Stomach (tissue), 9 donors: ENCODE data around the gene MRC1. TPM values are rescaled to one million over a fixed set of nuclear protein-coding genes. Genes with fewer than 3 reads are reported as not detected.
A peak's percentile ranks its signal among the peaks of the same experiment; 100 is the strongest.

Source experiments
- DNase-seq, 2 donors: peaks; one replicate each; pipeline versions ENCODE4 v3.0.0 to v3.0.0-alpha.2; 2013 to 2019
- H3K27ac ChIP-seq, 5 donors: fragments of 200-600 bp in 4 of 5; sonication (generic) in 4 of 5; one replicate each; pipeline ENCODE4 v1.5.1; 2013 to 2019; ENCODE audit warnings: mild to moderate bottlenecking in 1 of 5, moderate library complexity in 1 of 5
- H3K27me3 ChIP-seq, 3 donors: fragments of 200-600 bp; sonication (generic); one replicate each; pipeline ENCODE4 v1.5.1; 2017 to 2019; ENCODE audit warnings: mixed run types in 1 of 3
- H3K36me3 ChIP-seq, 4 donors: fragments of 200-600 bp; sonication (generic); 1 replicate in 3 of 4; 2 replicates in 1 of 4; pipeline ENCODE4 v1.5.1; 2016 to 2019
- H3K4me1 ChIP-seq, 4 donors: fragments of 200-600 bp; sonication (generic); one replicate each; pipeline ENCODE4 v1.5.1; 2016 to 2019
- H3K4me3 ChIP-seq, 4 donors: fragments of 200-600 bp; sonication (generic) in 3 of 4; one replicate each; pipeline ENCODE4 v1.5.1; 2016 to 2019; ENCODE audit warnings: mild to moderate bottlenecking in 1 of 4
- H3K9me3 ChIP-seq, 4 donors: fragments of 200-600 bp; sonication (generic); one replicate each; pipeline ENCODE4 v1.5.1; 2016 to 2019
- CTCF ChIP-seq, 7 experiments: fragments of 450-650 bp in 4 of 7; fragments of 200-600 bp in 3 of 7; sonication (generic) in 3 of 7; IDR thresholded peaks; one replicate each; pipeline ENCODE4 v1.5.1; 2016 to 2019; ENCODE audit warnings: antibody characterized with exemption in 7 of 7, control low read depth in 2 of 7, mild to moderate bottlenecking in 1 of 7
- EP300 ChIP-seq: sonication (generic); formaldehyde crosslinking; IDR thresholded peaks from one replicate; pipeline ENCODE4 v1.6.1; 2017; ENCODE audit warnings: antibody characterized with exemption
- POLR2A ChIP-seq, 4 donors: fragments of 450-650 bp; IDR thresholded peaks; one replicate each; pipeline ENCODE4 v1.6.1; 2016; ENCODE audit warnings: antibody characterized with exemption in 4 of 4, control low read depth in 2 of 4, mild to moderate bottlenecking in 1 of 4, moderate library complexity in 1 of 4
- POLR2AphosphoS5 ChIP-seq, 3 donors: sonication (generic); formaldehyde crosslinking; IDR thresholded peaks; one replicate each; pipeline ENCODE4 v1.6.1; 2016; ENCODE audit warnings: antibody characterized with exemption in 3 of 3
- WGBS, 5 donors: extraction: QIAGEN DNeasy Blood & Tissue Kit in 3 of 5; methylation state at CpG; one replicate each; pipeline versions ENCODE4 v1.1.5 to v1.1.7; 2013 to 2018; 5-methylcytosine and 5-hydroxymethylcytosine counted together
- intact Hi-C: fragments of 100-400 bp; cut with DNase I; formaldehyde crosslinking; loops from one replicate; pipeline ENCODE4 v1.15.1; 2023; ENCODE audit warnings: low total_unique reads
- polyA plus RNA-seq, 3 donors: library from polyadenylated mRNA; stranded (reverse); fragments of 200-250 nt; gene quantifications; one replicate each; pipeline ENCODE4 v1.2.3, GENCODE V29; 2013
- total RNA-seq, 5 donors: library from RNA; depleted of rRNA; stranded (reverse); fragments of >200 nt; gene quantifications; one replicate each; pipeline versions ENCODE4 v1.1.0 to v1.2.3, GENCODE V29; 2014 to 2016
- donor health status: healthy with polysubstance abuse.
- donor health status: Bipolar disorder and iron deficiency.
- donor health status: healthy.

Gene MRC1
- total and polyA plus RNA-seq, 8 donors: 1.9 to 50.3 (median 7.5) TPM

DNA sequence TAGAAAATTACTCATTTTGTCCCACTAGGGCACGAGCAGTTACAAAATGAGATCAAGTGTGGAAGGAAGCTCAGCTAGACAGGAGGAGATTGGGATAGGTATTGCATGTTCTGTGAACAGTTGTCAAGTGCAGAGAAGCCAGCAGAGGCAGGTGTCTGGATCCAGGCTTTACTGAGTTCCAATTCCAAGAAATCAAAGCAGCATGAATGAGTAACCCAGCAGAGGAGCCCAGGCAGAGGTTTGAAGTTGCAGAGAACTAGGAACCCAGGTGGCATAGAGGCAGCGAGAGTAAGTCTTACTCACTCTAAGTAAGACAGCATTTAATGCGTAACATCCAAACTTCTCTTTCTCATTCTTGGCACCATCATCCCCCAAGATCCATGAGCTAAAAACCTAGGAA is 11.8 kb downstream of the MRC1 start:
- Histone ChIP-seq H3K4me1 (no peaks in the 10 kb centered on the region), H3K4me3 (no peak overlapping the region), H3K9me3 (no peaks in the 10 kb centered on the region), H3K27ac (no peak overlapping the region), H3K36me3 (no peaks in the 10 kb centered on the region), H3K27me3 (no peaks in the 10 kb centered on the region)
- TF ChIP-seq POLR2AphosphoS5 (IDR thresholded peaks at IDR 0.05) (no peak), POLR2A (IDR thresholded peaks at IDR 0.05) (no peak), CTCF (IDR thresholded peaks at IDR 0.05) (no peak), EP300 (no peak)
- DNase-seq: no peak
- intact Hi-C loops: no loop called here
- WGBS, 5 donors: 75 to 90% (median 84%) methylated on average over 3 of the region's 3 CpGs

- Histone ChIP-seq H3K27ac (no peak overlapping the region), H3K27me3 (no peaks in the 10 kb centered on the region), H3K9me3 (no peaks in the 10 kb centered on the region), H3K4me1 (no peaks in the 10 kb centered on the region), H3K36me3 (no peaks in the 10 kb centered on the region), H3K4me3 (no peak overlapping the region)
- TF ChIP-seq POLR2A (IDR thresholded peaks at IDR 0.05) (no peak), POLR2AphosphoS5 (IDR thresholded peaks at IDR 0.05) (no peak), EP300 (no peak), CTCF (IDR thresholded peaks at IDR 0.05) (no peak)
- 45 to 79% (median 60%) methylated on average over 1 of the region's 1 CpG for WGBS, 5 donors
- no peak for DNase-seq
- intact Hi-C loops: no loop called here
These were observed 12.7 kb downstream of the MRC1 start for GRCh38 chr10:17821893-17822292.

- DNase-seq: no peak
- Histone ChIP-seq H3K4me1 (peaks cover 0 to 9% (median under 1%) of the 10 kb centered on the region in 4 donors), H3K36me3 (no peaks in the 10 kb centered on the region), H3K27ac (no peak overlapping the region), H3K27me3 (peaks cover 0 to 3% (median 2%) of the 10 kb centered on the region in 3 donors), H3K9me3 (no peaks in the 10 kb centered on the region), H3K4me3 (no peak overlapping the region)
- TF ChIP-seq POLR2A (IDR thresholded peaks at IDR 0.05) (no peak), EP300 (no peak), POLR2AphosphoS5 (IDR thresholded peaks at IDR 0.05) (no peak), CTCF (IDR thresholded peaks at IDR 0.05) (no peak)
- 61 to 78% (median 66%) methylated on average over 1 of the region's 1 CpG for WGBS, 5 donors
- intact Hi-C loops: no loop called here
These were observed 22.2 kb downstream of the MRC1 start for GRCh38 chr10:17831341-17831740.

GRCh38 chr10:17831896-17832295 is 22.7 kb downstream of the MRC1 start:
- peak in 1 of 2 donors; percentile 38 for DNase-seq
- Histone ChIP-seq H3K4me1 (peaks cover 3 to 14% (median 5%) of the 10 kb centered on the region in 4 donors), H3K4me3 (no peak overlapping the region), H3K9me3 (no peaks in the 10 kb centered on the region), H3K27me3 (peaks cover 0 to 3% (median 2%) of the 10 kb centered on the region in 3 donors), H3K36me3 (no peaks in the 10 kb centered on the region), H3K27ac (no peak overlapping the region)
- WGBS, 5 donors: 38 to 64% (median 48%) methylated on average over 6 of the region's 6 CpGs
- TF ChIP-seq EP300 (no peak), POLR2AphosphoS5 (IDR thresholded peaks at IDR 0.05) (no peak), POLR2A (IDR thresholded peaks at IDR 0.05) (no peak), CTCF (IDR thresholded peaks at IDR 0.05) (no peak)
- intact Hi-C loops: no loop called here
